ENCODE data around the gene ADAMTSL1. TPM values are rescaled to one million over a fixed set of nuclear protein-coding genes. Genes with fewer than 3 reads are reported as not detected.

Gene ADAMTSL1
- total and polyA plus RNA-seq, 2 donors (not counting 3 experiments of a cell fraction or from before 2014, with no cell fraction given), result 15.0 to 18.4 TPM

- no peaks in the 10 kb centered on the region for H4K20me1 ChIP-seq (replicated peaks; ENCODE audit: control insufficient read depth, extremely low read depth, insufficient read depth, low read length)
- DNase-seq (ENCODE audit: low read depth, low spot score) (no peak), FAIRE-seq (no peak)
- ChIA-PET CTCF (interaction anchor here (0.8 to 1.5 kb wide), 3 partner anchors 8 to 318 kb away, joined by 3 to 5 read pairs (median 3); no protein-coding TSS in a partner anchor), POLR2A (no interaction called here)
- dilution Hi-C loops (cut with MboI; ENCODE audit: extremely low pct_ligation_motif_present, low sequenced_read_pairs), result no loop called here
- no peak overlapping the region for H3K9ac ChIP-seq (replicated peaks; ENCODE audit: extremely low read depth, insufficient read depth, low read length)
- no peak overlapping the region for H3K4me2 ChIP-seq (ENCODE audit: insufficient read depth, low read length)
- H3K9me3 ChIP-seq (replicated peaks; ENCODE audit: control insufficient read depth, insufficient read depth, low read length), result no peaks in the 10 kb centered on the region
- BruUV-seq (replicated peaks), result no TSS peak
- no peaks in the 10 kb centered on the region for H3K36me3 ChIP-seq (ENCODE audit: control insufficient read depth in 2 of 2, extremely low read depth in 1 of 2, insufficient read depth in 2 of 2, low read length in 2 of 2)
- intact Hi-C loops (cut with micrococcal nuclease), result no loop called here
- TF ChIP-seq FOS (IDR thresholded peaks at IDR 0.05; ENCODE audit: borderline replicate concordance, insufficient read depth, low read length) (no peak), EZH2 (IDR thresholded peaks at IDR 0.05; ENCODE audit: borderline replicate concordance, low read depth, low read length, severe bottlenecking) (no peak), POLR2AphosphoS5 (IDR thresholded peaks at IDR 0.05; ENCODE audit: insufficient read depth, low read depth, low read length) (no peak), MYC (IDR thresholded peaks at IDR 0.05; ENCODE audit: low read depth, low read length) (no peak), JUN (IDR thresholded peaks at IDR 0.05; ENCODE audit: borderline replicate concordance, insufficient read depth, insufficient read length, low read depth) (no peak), CTCF (IDR thresholded peaks at IDR 0.05; ENCODE audit: extremely low read depth in 1 of 2, insufficient read depth in 1 of 2, low read depth in 1 of 2, low read length in 2 of 2) (no peak), GATA2 (IDR thresholded peaks at IDR 0.05; ENCODE audit: insufficient read depth, insufficient read length, low read depth, low read length) (no peak), MAX (IDR thresholded peaks at IDR 0.05; ENCODE audit: insufficient read depth, insufficient read length) (no peak), POLR2A (IDR thresholded peaks at IDR 0.05; ENCODE audit: low read depth, low read length) (no peak)
- no peak overlapping the region for H3K27ac ChIP-seq (ENCODE audit: insufficient read depth, low read depth, low read length)
- no peak overlapping the region for H2AFZ ChIP-seq (ENCODE audit: low read depth, low read length)
- H3K9me1 ChIP-seq (replicated peaks; ENCODE audit: control insufficient read depth, extremely low read depth, insufficient read depth, low read length), result no peaks in the 10 kb centered on the region
- no peaks in the 10 kb centered on the region for H3K4me1 ChIP-seq (ENCODE audit: control insufficient read depth, extremely low read depth, insufficient read depth, low read length)
- H3K79me2 ChIP-seq (ENCODE audit: control insufficient read depth, insufficient read depth, low read length), result no peaks in the 10 kb centered on the region
- no peaks in the 10 kb centered on the region for H3K27me3 ChIP-seq (ENCODE audit: control insufficient read depth in 2 of 2, insufficient read depth in 2 of 2, low read length in 2 of 2)
- no peak overlapping the region for H3K4me3 ChIP-seq (replicated peaks in 1 of 3; ENCODE audit: insufficient read depth in 1 of 3, low read depth in 1 of 3, low read length in 3 of 3)
These were observed 244.4 kb downstream of the ADAMTSL1 start for GRCh38 chr9:18718393-18718792.
